GM12878 (cell line): ENCODE data around the gene ADGRG2.
"Not testable (repeated sequence)": the region's sequence is repeated elsewhere in the genome, so short reads cannot be mapped to it uniquely, and the experiment has no call there.

ENCODE experiments used
- CREM ChIP-seq: IDR thresholded peaks from 2 replicates; pipeline ENCODE4 v1.6.1; 2014; ENCODE audit warnings: antibody characterized with exemption, low read depth
- CTCF ChIP-seq, 3 experiments: IDR thresholded peaks in 2 of 3; conservative IDR thresholded peaks in 1 of 3; 2 replicates each; pipeline ENCODE4 v1.5.1; 2011; ENCODE audit warnings: low read depth in 3 of 3, low read length in 3 of 3, mild to moderate bottlenecking in 3 of 3, control low read depth in 2 of 3, moderate library complexity in 2 of 3, inconsistent platforms in 1 of 3, mixed read lengths in 1 of 3; ENCODE audit not compliant: control insufficient read depth in 2 of 3, insufficient read depth in 1 of 3; ENCODE audit errors: extremely low read depth in 1 of 3
- REST ChIP-seq: IDR thresholded peaks from 2 replicates; pipeline ENCODE4 v1.6.1; 2012; ENCODE audit warnings: mild to moderate bottlenecking, low read depth, low read length

DNA sequence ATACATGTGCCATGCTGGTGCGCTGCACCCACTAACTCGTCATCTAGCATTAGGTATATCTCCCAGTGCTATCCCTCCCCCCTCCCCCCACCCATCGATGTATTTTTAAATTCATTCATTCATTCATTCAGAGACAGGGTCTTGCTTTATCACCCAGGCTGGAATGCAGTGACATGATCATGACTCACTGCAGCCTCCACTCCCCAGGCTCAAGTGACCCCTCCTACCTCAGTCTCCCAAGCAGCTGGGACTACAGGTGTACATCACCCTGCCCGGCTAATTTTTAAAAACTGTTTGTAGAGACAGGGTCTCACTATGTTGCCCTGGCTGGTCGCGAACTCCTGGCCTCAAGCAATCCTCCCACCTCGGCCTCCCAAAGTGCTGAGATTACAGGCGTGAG is 105.7 kb downstream of the ADGRG2 start:
- TF ChIP-seq REST; CREM; CTCF (IDR thresholded peaks at IDR 0.05 in 2 of 3, conservative IDR thresholded peaks at IDR 0.05 in 1 of 3; ENCODE audit: control insufficient read depth in 2 of 3, extremely low read depth in 1 of 3, insufficient read depth in 1 of 3, low read depth in 3 of 3, low read length in 3 of 3): not testable (repeated sequence)
